Coronary artery (tissue), 2 donors: ENCODE results near the gene IL19.

ENCODE experiments used
- DNase-seq: peaks from one replicate; pipeline ENCODE4 v3.0.0-alpha.2; 2017; ENCODE audit warnings: low spot score
- H3K27ac ChIP-seq, 2 donors: fragments of 200-600 bp; sonication (generic); one replicate each; pipeline ENCODE4 v1.5.1; 2016 to 2019
- H3K4me3 ChIP-seq: fragments of 200-600 bp; sonication (generic); 2 replicates; pipeline ENCODE4 v1.5.1; 2016; ENCODE audit warnings: mild to moderate bottlenecking, moderate library complexity
- TF ChIP-seq, protein P1 (sequence below): fragments of 200-600 bp; sonication (generic); IDR thresholded peaks from one replicate; pipeline ENCODE4 v1.5.1; 2019; ENCODE audit warnings: antibody characterized with exemption

IL19 gene

DNA sequence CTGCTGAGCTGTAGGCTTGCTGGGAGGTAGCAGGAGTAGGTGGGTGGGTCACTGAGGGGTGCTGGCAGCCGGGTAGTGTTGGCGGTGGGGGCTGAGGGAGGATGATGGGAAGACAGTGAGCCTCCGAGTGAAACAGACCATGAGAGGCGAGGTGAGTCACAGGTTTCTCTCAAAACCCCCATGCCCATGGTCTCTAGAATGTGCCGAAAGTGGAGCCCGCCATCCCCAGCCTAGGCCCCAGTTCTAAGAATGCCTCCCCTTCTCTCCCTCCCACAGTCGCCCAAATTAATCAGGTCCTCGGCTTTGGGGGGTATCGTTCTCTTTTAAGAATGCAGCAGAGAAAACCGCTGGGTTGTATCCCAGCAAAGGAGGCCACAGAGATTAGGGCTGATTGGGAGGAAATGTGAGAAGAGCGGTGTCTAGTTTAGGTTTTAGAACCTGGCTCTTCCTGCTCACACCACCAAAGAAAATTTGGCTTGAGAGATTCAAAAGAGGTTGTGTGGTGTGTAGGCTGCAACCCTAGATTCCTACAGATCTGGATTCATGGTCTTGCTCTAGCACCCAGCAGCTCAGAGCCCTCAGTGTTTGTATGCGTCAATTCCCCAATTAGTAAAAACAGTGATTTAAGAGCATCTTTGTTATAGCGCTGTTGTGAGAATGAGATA, 27.7 kb upstream of the IL19 start:
- no peak for DNase-seq
- TF ChIP-seq, protein P1, sequence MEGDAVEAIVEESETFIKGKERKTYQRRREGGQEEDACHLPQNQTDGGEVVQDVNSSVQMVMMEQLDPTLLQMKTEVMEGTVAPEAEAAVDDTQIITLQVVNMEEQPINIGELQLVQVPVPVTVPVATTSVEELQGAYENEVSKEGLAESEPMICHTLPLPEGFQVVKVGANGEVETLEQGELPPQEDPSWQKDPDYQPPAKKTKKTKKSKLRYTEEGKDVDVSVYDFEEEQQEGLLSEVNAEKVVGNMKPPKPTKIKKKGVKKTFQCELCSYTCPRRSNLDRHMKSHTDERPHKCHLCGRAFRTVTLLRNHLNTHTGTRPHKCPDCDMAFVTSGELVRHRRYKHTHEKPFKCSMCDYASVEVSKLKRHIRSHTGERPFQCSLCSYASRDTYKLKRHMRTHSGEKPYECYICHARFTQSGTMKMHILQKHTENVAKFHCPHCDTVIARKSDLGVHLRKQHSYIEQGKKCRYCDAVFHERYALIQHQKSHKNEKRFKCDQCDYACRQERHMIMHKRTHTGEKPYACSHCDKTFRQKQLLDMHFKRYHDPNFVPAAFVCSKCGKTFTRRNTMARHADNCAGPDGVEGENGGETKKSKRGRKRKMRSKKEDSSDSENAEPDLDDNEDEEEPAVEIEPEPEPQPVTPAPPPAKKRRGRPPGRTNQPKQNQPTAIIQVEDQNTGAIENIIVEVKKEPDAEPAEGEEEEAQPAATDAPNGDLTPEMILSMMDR: no peak
- no peak overlapping the region for H3K4me3 ChIP-seq
- no peak overlapping the region for H3K27ac ChIP-seq

DNA sequence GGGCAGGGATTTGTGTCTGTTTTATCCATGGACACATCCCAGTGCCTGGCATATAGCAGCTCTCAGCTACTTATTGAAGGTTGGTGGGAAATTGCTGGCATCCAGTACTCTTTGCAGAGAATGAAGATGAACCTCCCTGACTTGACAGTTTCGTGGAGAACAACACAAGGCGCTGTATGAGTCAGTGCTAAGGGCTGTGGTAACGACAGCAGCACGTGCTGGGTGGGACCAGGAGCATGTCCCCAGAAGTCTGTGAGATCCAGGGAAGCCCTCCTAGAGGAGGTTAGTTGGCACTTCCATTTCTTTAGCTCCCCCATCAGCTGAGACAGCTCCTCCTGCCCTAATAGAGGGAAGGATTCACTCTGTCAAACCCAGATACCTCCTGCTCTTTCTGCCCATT, 25.9 kb upstream of the IL19 start:
- DNase-seq: no peak
- no peak overlapping the region for H3K27ac ChIP-seq
- TF ChIP-seq, protein P1: no peak
- no peak overlapping the region for H3K4me3 ChIP-seq

DNA sequence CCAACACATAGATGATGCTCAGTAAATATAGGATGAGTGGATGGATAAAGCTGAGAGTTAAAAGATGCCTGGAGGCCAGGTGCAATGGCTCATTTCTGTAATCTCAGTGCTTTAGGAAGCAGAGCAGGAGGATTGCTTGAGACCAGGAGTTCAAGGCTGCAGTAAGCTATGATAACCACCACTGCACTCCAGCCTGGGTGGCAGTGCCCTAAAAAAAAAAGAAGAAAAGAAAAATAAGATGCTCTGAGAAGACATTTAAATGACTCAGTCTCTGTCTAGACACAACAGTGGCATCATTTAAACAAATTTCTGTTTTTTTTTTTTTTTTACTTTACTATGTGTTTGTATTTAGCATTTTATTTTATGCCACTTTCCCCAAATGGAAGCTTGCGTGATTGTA, 25.3 kb upstream of the IL19 start:
- TF ChIP-seq, protein P1: no peak
- Histone ChIP-seq H3K27ac (no peak overlapping the region), H3K4me3 (no peak overlapping the region)
- no peak for DNase-seq

GRCh38 chr1:206748348-206749030, 22.1 kb upstream of the IL19 start:
- Histone ChIP-seq H3K4me3 (no peak overlapping the region), H3K27ac (no peak overlapping the region)
- TF ChIP-seq, protein P1: no peak
- no peak for DNase-seq

DNA sequence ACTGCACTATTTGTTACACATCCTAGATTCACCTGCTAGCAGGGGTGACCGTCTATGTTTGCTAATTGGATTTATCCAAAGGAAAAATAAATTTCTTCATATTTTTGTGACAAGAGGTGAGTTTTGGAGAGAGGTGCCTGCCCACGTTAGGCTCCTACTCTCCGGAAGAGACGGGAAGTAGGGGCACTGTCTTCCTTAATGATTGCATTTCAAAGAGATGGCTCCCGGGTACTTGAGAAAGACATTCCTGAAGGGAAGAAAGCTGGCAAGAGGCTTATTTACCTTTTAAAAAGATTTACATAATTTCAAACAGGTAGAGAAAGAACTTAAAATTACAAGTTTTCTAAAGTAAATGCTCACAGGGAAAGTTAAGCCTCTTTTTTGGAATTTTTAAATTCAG, 18.7 kb upstream of the IL19 start:
- Histone ChIP-seq H3K4me3 (no peak overlapping the region), H3K27ac (no peak overlapping the region)
- DNase-seq: no peak
- TF ChIP-seq, protein P1: no peak

DNA sequence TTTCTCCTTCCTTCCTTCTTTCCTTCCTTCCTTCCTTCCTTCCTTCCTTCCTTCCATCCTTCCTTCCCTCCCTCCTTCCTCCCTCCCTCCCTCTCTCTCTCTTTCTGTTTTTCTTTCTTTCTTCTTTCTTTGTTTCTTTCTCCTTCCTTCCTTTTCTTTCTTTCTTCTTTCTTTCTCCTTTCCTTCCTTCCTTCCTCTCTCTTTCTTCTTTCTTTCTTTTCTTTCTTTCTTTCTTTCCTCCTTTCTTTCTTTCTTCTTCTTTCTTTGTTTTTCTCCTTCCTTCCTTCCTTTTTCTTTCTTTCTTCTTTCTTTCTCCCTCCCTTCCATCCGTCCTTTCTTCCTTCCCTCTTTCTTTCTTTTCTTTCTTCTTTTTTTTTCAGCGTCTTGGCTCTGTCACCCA, 18.1 kb upstream of the IL19 start:
- Histone ChIP-seq H3K27ac (no peak overlapping the region), H3K4me3 (no peak overlapping the region)
- DNase-seq: no peak
- TF ChIP-seq, protein P1: no peak

GRCh38 chr1:206753141-206753540, 17.4 kb upstream of the IL19 start:
- no peak overlapping the region for H3K4me3 ChIP-seq
- TF ChIP-seq, protein P1: no peak
- no peak overlapping the region for H3K27ac ChIP-seq
- DNase-seq: no peak
